ENCODE results near the gene ADIPOQ. TPM values are rescaled to one million over a fixed set of nuclear protein-coding genes. Genes with fewer than 3 reads are reported as not detected.

Gene ADIPOQ
- polyA plus RNA-seq, 1 of the 3 experiments (the other 2 are of a cell fraction) = not detected

DNA sequence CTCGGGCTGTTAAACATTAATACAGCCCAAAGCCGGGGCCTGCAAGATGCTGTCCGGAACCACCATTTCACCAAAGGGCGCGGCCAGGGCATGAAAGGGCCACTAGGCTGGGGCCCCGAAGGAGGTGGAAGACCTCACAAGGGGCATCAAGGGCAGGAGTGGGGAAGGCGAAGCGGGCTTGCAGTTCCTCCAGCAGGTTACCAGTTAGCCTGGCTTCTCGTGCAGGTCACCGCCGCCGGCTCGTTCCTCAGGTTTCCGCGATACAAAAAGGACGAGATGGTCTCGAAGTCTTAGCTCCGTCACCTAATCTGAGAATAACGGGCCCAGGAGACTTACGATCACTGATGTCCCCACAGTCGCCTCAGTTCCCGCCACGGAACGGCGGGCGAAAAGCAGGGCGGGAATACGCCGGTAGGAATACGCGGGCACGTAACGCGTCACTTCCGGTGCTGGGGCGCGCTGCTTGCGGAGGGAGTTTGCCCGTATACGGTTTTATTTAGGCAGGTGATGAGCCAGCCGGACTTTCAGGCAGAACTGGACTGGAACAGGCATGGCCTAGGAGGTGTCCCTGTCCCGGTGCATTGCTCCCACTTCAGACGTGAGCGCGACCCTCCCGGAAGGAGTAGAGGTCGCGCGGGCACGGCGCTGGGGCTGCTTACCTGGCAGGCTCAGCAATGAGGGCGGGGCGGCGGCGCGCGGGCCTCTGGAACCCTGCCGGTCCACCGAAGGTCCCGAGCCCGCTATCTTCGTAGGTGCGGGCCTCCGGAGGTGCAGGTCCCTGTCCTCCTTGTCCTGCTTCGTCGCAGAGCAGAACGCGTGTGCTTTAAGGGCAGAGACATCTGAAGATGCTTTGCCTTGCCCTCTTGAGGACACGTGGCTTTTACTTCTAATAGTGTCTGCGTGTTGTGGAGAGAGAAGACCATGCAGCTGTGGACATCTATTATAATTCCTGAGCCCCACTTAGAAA, 36.1 kb upstream of the ADIPOQ start, which contains the start of gene RFC4 (continued):
- TF ChIP-seq, protein P1, sequence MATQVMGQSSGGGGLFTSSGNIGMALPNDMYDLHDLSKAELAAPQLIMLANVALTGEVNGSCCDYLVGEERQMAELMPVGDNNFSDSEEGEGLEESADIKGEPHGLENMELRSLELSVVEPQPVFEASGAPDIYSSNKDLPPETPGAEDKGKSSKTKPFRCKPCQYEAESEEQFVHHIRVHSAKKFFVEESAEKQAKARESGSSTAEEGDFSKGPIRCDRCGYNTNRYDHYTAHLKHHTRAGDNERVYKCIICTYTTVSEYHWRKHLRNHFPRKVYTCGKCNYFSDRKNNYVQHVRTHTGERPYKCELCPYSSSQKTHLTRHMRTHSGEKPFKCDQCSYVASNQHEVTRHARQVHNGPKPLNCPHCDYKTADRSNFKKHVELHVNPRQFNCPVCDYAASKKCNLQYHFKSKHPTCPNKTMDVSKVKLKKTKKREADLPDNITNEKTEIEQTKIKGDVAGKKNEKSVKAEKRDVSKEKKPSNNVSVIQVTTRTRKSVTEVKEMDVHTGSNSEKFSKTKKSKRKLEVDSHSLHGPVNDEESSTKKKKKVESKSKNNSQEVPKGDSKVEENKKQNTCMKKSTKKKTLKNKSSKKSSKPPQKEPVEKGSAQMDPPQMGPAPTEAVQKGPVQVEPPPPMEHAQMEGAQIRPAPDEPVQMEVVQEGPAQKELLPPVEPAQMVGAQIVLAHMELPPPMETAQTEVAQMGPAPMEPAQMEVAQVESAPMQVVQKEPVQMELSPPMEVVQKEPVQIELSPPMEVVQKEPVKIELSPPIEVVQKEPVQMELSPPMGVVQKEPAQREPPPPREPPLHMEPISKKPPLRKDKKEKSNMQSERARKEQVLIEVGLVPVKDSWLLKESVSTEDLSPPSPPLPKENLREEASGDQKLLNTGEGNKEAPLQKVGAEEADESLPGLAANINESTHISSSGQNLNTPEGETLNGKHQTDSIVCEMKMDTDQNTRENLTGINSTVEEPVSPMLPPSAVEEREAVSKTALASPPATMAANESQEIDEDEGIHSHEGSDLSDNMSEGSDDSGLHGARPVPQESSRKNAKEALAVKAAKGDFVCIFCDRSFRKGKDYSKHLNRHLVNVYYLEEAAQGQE (IDR thresholded peaks at IDR 0.05; ENCODE audit: low read depth, low read length) = peak; percentile 25; the same call in 1 of the 2 replicates
- TF ChIP-seq FOSL2 (IDR thresholded peaks at IDR 0.05; ENCODE audit: borderline replicate concordance, low read depth) (no peak), YY1 (IDR thresholded peaks at IDR 0.05; ENCODE audit: low read depth) (0 out of 2 replicates have a peak, but pooled peaks have one; percentile 28), GABPA (IDR thresholded peaks at IDR 0.05; ENCODE audit: low read depth) (peak; percentile 84)
- TF ChIP-seq, protein P2, sequence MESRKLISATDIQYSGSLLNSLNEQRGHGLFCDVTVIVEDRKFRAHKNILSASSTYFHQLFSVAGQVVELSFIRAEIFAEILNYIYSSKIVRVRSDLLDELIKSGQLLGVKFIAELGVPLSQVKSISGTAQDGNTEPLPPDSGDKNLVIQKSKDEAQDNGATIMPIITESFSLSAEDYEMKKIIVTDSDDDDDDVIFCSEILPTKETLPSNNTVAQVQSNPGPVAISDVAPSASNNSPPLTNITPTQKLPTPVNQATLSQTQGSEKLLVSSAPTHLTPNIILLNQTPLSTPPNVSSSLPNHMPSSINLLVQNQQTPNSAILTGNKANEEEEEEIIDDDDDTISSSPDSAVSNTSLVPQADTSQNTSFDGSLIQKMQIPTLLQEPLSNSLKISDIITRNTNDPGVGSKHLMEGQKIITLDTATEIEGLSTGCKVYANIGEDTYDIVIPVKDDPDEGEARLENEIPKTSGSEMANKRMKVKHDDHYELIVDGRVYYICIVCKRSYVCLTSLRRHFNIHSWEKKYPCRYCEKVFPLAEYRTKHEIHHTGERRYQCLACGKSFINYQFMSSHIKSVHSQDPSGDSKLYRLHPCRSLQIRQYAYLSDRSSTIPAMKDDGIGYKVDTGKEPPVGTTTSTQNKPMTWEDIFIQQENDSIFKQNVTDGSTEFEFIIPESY (IDR thresholded peaks at IDR 0.05; ENCODE audit: borderline replicate concordance, low read depth) = peak; percentile 40; the same call in 1 of the 2 replicates

DNA sequence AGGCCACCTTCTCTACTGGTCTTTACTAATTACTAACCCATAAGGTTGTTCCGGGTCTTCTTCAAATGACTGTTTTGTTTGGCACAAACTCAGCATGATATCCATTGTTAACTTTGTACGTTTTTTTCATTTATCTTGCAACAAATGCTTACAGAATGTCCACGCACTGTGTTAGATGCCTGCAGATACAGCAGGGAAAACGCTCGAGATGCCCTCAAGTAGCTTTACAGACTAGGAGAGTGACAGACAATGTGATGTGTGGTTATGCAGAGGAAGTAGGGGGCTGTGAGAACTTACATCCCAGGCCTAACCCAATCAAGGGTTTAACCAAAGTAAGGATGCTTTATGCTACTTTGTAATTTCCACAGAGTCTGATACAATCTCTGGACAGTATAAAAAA, 35.3 kb upstream of the ADIPOQ start:
- POLR2A ChIA-PET = interaction anchor here (0.6 to 2.5 kb wide), 2 partner anchors 9 to 24 kb away, joined by 3 to 15 read pairs; partner anchors contain the start of gene EIF4A2
- H3K4me1 ChIP-seq (ENCODE audit: control insufficient read depth in 1 of 2, insufficient read depth in 2 of 2, low read depth in 1 of 2, low read length in 1 of 2) = peaks cover 8 to 12% of the 10 kb centered on the region in 2 experiments; a peak in 3 of 4 replicates
- DNase-seq = no peak
- no peak overlapping the region for H3K27ac ChIP-seq (ENCODE audit: low read depth in 2 of 2, low read length in 1 of 2)
- peak overlapping the region; percentile 75 to 89; a peak in 3 of 4 replicates for H3K4me3 ChIP-seq (ENCODE audit: low read depth in 2 of 2, low read length in 1 of 2)
- no peaks in the 10 kb centered on the region for H3K9me2 ChIP-seq
- H3K36me3 ChIP-seq (replicated peaks in 1 of 2; ENCODE audit: control insufficient read depth in 1 of 2, insufficient read depth in 2 of 2, low read length in 1 of 2) = peaks cover 6 to 7% of the 10 kb centered on the region in 2 experiments
- peaks cover 4% of the 10 kb centered on the region for H3F3A ChIP-seq (replicated peaks; ENCODE audit: insufficient read depth)
- peak overlapping the region; percentile 98; the same call in 1 of the 2 replicates for H2AFZ ChIP-seq (ENCODE audit: low read depth)
- H3K9me3 ChIP-seq = no peaks in the 10 kb centered on the region
- peak overlapping the region; percentile 90 for H3K4me2 ChIP-seq
- H3K9ac ChIP-seq = no peak overlapping the region
- peaks cover 16% of the 10 kb centered on the region for H3K79me2 ChIP-seq (ENCODE audit: insufficient read depth)
- H3K27me3 ChIP-seq (ENCODE audit: insufficient read depth) = no peaks in the 10 kb centered on the region
- CTCF ChIA-PET = interaction anchor here (1.0 to 3.2 kb wide), 4 partner anchors 14 to 218 kb away, joined by 3 to 15 read pairs (median 6); no protein-coding TSS in a partner anchor
- 69% methylated on average over 5 of the region's 5 CpGs for WGBS (ENCODE audit: low lambda C conversion rate)
- TF ChIP-seq RCOR1 (IDR thresholded peaks at IDR 0.05; ENCODE audit: low read length) (no peak), MXI1 (IDR thresholded peaks at IDR 0.05; ENCODE audit: low read depth, low read length) (no peak), FOXM1 (IDR thresholded peaks at IDR 0.05; ENCODE audit: low read depth) (no peak), NRF1 (IDR thresholded peaks at IDR 0.05; ENCODE audit: low read depth, low read length) (no peak)
- TF ChIP-seq, protein P3, sequence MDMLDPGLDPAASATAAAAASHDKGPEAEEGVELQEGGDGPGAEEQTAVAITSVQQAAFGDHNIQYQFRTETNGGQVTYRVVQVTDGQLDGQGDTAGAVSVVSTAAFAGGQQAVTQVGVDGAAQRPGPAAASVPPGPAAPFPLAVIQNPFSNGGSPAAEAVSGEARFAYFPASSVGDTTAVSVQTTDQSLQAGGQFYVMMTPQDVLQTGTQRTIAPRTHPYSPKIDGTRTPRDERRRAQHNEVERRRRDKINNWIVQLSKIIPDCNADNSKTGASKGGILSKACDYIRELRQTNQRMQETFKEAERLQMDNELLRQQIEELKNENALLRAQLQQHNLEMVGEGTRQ (IDR thresholded peaks at IDR 0.05; ENCODE audit: borderline replicate concordance, low read depth, low read length) = no peak
- TF ChIP-seq, protein P1 (IDR thresholded peaks at IDR 0.05; ENCODE audit: low read depth, low read length) = no peak
- no peaks in the 10 kb centered on the region for H4K20me1 ChIP-seq (ENCODE audit: insufficient read depth)
